Brain microvascular endothelial cell (primary cell): Measurements from ENCODE around the gene BMP7.
A peak's percentile ranks its signal among the peaks of the same experiment; 100 is the strongest.

Experiments
- DNase-seq: peaks from one replicate; pipeline ENCODE4 v3.0.0-alpha.2; 2020
- H3K27ac ChIP-seq: fragments of 250-450 bp; sonication (Bioruptor Pico); 2 replicates; pipeline ENCODE4 v1.5.1; 2020; ENCODE audit warnings: mild to moderate bottlenecking, moderate library complexity
- H3K27me3 ChIP-seq: fragments of 250-450 bp; sonication (Bioruptor Pico); replicated peaks from 2 replicates; pipeline ENCODE4 v1.5.1; 2020; ENCODE audit warnings: mild to moderate bottlenecking
- H3K36me3 ChIP-seq: fragments of 250-450 bp; sonication (Bioruptor Pico); replicated peaks from 2 replicates; pipeline ENCODE4 v1.5.1; 2020; ENCODE audit warnings: mild to moderate bottlenecking
- H3K4me3 ChIP-seq: 2 replicates; pipeline ENCODE4 v1.5.1; 2011; ENCODE audit warnings: low read depth, mild to moderate bottlenecking, control low read depth, low read length, moderate library complexity
- in situ Hi-C: cut with HindIII; loops from 2 replicates; pipeline ENCODE4 v1.10.0; 2017; ENCODE audit warnings: low sequenced_read_pairs, low pct_ligation_motif_present
- TF ChIP-seq, protein P1 (sequence below): IDR thresholded peaks from 2 replicates; pipeline ENCODE4 v1.5.1; 2011; ENCODE audit warnings: low read depth, mild to moderate bottlenecking, moderate library complexity, low read length, control low read depth, inconsistent platforms; ENCODE audit errors: missing control alignments

BMP7 gene

GRCh38 chr20:57198132-57199072, 68.0 kb downstream of the BMP7 start:
- in situ Hi-C loops: no loop called here
- no peaks in the 10 kb centered on the region for H3K27me3 ChIP-seq
- DNase-seq: no peak

DNA sequence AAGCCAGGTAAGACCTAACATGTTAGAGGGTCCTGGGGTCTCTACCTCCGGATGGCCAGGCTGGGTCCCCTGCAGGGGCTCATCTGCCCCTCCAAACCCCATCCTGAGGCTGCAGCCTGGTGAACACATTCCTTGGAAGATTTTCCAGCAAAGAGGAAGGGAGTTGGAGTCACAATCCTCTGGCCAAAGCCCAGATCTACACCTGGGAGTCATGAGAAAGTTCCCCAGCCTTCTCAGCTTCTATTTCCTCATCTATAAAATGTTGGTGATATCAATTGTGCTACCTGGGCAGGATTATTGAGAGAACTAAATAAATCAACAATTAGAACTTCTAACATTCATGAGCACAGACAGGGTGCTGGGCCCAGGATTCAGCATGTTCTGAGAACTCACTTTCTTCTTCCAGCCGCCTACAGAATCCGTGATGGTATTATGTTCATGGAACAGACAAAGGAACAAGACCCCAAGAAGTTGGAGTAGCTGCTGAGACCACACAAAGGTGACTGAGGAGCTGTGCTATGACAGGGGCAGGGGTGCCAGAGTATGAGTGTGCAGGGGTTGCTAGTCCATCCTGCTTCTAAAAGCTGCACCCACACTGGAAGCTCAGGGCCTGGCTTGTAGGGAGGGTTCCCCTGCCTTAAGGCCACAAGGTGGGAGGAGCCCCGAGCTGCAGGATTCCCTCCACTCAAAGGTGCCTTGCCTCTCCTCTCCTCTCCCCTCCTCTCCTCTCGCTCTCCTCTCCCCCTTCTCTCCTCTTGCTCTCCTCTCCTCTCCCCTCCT, 68.9 kb downstream of the BMP7 start:
- no peaks in the 10 kb centered on the region for H3K27me3 ChIP-seq
- TF ChIP-seq, protein P1, sequence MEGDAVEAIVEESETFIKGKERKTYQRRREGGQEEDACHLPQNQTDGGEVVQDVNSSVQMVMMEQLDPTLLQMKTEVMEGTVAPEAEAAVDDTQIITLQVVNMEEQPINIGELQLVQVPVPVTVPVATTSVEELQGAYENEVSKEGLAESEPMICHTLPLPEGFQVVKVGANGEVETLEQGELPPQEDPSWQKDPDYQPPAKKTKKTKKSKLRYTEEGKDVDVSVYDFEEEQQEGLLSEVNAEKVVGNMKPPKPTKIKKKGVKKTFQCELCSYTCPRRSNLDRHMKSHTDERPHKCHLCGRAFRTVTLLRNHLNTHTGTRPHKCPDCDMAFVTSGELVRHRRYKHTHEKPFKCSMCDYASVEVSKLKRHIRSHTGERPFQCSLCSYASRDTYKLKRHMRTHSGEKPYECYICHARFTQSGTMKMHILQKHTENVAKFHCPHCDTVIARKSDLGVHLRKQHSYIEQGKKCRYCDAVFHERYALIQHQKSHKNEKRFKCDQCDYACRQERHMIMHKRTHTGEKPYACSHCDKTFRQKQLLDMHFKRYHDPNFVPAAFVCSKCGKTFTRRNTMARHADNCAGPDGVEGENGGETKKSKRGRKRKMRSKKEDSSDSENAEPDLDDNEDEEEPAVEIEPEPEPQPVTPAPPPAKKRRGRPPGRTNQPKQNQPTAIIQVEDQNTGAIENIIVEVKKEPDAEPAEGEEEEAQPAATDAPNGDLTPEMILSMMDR: no peak
- in situ Hi-C loops: no loop called here
- no peak overlapping the region for H3K27ac ChIP-seq
- H3K4me3 ChIP-seq: no peak overlapping the region
- H3K36me3 ChIP-seq: no peaks in the 10 kb centered on the region
- no peak for DNase-seq

More at GRCh38 chr20:57198132-57199072, 68.0 kb downstream of the BMP7 start:
- no peak overlapping the region for H3K4me3 ChIP-seq
- no peaks in the 10 kb centered on the region for H3K36me3 ChIP-seq
- TF ChIP-seq, protein P1: no peak
- H3K27ac ChIP-seq: no peak overlapping the region

DNA sequence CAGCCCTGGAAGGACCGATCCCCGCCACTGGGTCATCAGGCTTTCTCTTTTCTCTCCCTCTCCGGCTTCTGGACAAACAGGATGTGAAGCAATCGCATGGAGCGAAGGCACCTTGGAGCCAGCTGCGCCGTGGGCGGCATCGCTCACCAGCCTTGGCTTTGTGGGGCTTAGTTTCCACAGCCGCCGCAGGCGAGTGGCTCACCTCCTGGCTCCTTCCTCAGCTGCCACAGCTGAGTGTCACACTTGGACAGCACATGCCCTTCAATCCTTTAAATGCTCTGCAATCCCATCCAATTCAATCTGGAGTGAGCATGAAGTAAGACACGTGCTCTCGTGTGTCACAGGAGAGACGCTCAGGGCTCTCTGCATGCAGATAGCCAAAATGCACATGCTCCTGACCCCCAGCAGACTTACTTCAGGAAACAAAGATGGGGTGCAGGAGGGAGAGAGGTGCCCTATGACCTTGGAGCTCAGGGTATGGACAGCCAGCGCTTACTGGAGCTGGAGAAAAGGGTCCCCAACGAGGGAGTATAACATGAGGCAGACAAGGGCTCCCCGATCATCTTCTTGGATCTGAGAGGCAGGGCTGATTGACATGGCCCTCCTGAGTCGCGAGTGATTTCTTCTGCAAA, 70.9 kb downstream of the BMP7 start:
- TF ChIP-seq, protein P1: no peak
- H3K36me3 ChIP-seq: no peaks in the 10 kb centered on the region
- DNase-seq: peak; percentile 7
- H3K27ac ChIP-seq: no peak overlapping the region
- in situ Hi-C loops: no loop called here
- no peak overlapping the region for H3K4me3 ChIP-seq
- H3K27me3 ChIP-seq: no peaks in the 10 kb centered on the region

DNA sequence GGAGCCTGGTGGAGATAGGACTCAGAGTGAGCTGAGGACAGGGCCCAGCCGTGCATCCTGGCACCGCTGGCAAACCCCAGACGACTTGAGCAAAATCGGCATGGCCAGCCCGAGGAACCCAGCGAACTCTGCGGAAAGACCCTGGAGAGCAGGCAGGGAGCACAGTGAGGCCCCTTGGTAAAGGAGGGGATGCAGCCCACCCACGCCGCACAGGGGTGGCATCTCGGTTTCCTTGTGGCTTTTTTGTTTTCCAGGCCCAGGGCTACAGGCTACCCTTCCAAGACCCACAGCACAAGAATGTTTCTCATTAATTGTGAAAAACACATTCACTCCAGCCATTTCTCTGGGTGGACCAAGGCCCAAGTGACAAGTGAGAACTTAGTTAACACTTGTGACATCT, 71.4 kb downstream of the BMP7 start:
- H3K27me3 ChIP-seq: no peaks in the 10 kb centered on the region
- H3K27ac ChIP-seq: no peak overlapping the region
- no peak for DNase-seq
- no peak overlapping the region for H3K4me3 ChIP-seq
- no peaks in the 10 kb centered on the region for H3K36me3 ChIP-seq
- in situ Hi-C loops: no loop called here
- TF ChIP-seq, protein P1: no peak

DNA sequence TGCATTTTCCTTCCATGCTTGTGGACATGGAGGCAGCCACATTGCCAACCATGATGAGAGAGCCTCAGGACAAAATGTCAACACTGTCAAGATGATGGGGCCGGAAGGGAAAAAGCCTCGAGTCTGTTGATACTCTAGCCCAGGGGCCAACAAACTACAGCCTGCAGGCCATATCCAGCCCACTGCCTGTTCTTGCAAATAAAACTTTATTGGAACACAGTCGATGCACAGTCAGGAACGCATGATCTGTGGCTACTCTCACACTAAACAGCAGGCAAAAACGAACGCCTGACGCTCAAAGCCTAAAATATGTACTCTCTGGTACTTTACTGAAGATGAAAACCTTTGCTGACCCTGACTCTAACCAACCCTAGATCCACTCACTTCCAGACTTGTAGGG, 72.3 kb downstream of the BMP7 start:
- in situ Hi-C loops: no loop called here
- Histone ChIP-seq H3K4me3 (no peak overlapping the region), H3K27me3 (no peaks in the 10 kb centered on the region), H3K27ac (no peak overlapping the region), H3K36me3 (no peaks in the 10 kb centered on the region)
- TF ChIP-seq, protein P1: no peak
- DNase-seq: no peak
